OCI-LY7 (cell line): Measurements from ENCODE around the gene SGO1. TPM values are rescaled to one million over a fixed set of nuclear protein-coding genes. Genes with fewer than 3 reads are reported as not detected.
"Not testable (repeated sequence)": the region's sequence is repeated elsewhere in the genome, so short reads cannot be mapped to it uniquely, and the experiment has no call there.

Source experiments
- BruUV-seq: library from RNA; stranded (reverse); fragments of 400-500 nt; replicated peaks from 2 replicates; lab custom pipeline; 2021; lab: Mats Ljungman, UMichigan
- CTCF ChIA-PET: fragments of 300-600 bp; sonication (Branson Sonifier 250); formaldehyde crosslinking; loops from one replicate; lab custom pipeline; 2022; ENCODE audit warnings: antibody characterized with exemption; ENCODE audit not compliant: unreplicated experiment; lab: Charles Lee
- POLR2A ChIA-PET: fragments of 300-600 bp; sonication (Branson Sonifier 250); formaldehyde crosslinking; loops from one replicate; lab custom pipeline; 2022; ENCODE audit warnings: antibody characterized with exemption; lab: Charles Lee
- DNase-seq: peaks from one replicate; pipeline ENCODE4 v3.0.0-alpha.2; 2015; ENCODE audit warnings: low spot score
- H2AFZ ChIP-seq: fragments of 200-600 bp; sonication (generic), shearing (Covaris generic); 2 replicates; pipeline ENCODE4 v1.6.1; 2014; ENCODE audit warnings: mild to moderate bottlenecking, antibody characterized with exemption, low read length, moderate library complexity
- H3K27ac ChIP-seq: fragments of 200-600 bp; sonication (generic); 2 replicates; pipeline ENCODE4 v1.5.1; 2014; ENCODE audit warnings: mixed run types, low read depth, mild to moderate bottlenecking, moderate library complexity, low read length, inconsistent platforms; ENCODE audit not compliant: poor library complexity, severe bottlenecking
- H3K36me3 ChIP-seq: fragments of 200-600 bp; sonication (generic); 2 replicates; pipeline ENCODE4 v1.6.1; 2014; ENCODE audit warnings: mild to moderate bottlenecking, antibody characterized with exemption, low read length, moderate library complexity, mixed read lengths; ENCODE audit not compliant: insufficient read depth
- H3K4me1 ChIP-seq: fragments of 200-600 bp; sonication (generic); 2 replicates; pipeline ENCODE4 v1.5.1; 2014; ENCODE audit warnings: mild to moderate bottlenecking, low read length; ENCODE audit not compliant: insufficient read depth, poor library complexity, severe bottlenecking
- H3K4me2 ChIP-seq: fragments of 200-600 bp; sonication (generic); 2 replicates; pipeline ENCODE4 v1.6.1; 2014; ENCODE audit warnings: mild to moderate bottlenecking, low read length
- H3K4me3 ChIP-seq: fragments of 200-600 bp; sonication (generic); 2 replicates; pipeline ENCODE4 v1.5.1; 2014; ENCODE audit warnings: mild to moderate bottlenecking, low read depth, low read length; ENCODE audit not compliant: poor library complexity, severe bottlenecking
- H3K79me2 ChIP-seq: fragments of 200-600 bp; sonication (generic); 2 replicates; pipeline ENCODE4 v1.6.1; 2016; ENCODE audit warnings: low read depth, mild to moderate bottlenecking, low read length, moderate library complexity, mixed read lengths; ENCODE audit not compliant: insufficient read depth
- H3K9me2 ChIP-seq: fragments of 200-600 bp; sonication (generic); 2 replicates; pipeline ENCODE4 v1.6.1; 2016; ENCODE audit warnings: mild to moderate bottlenecking, low read length, mixed read lengths; ENCODE audit not compliant: insufficient read depth
- H3K9me3 ChIP-seq: fragments of 200-600 bp; sonication (generic); 2 replicates; pipeline ENCODE4 v1.6.1; 2014; ENCODE audit warnings: mild to moderate bottlenecking, mixed run types, low read length, mixed read lengths
- H4K20me1 ChIP-seq: fragments of 200-600 bp; sonication (generic); 2 replicates; pipeline ENCODE4 v1.6.1; 2014; ENCODE audit warnings: mild to moderate bottlenecking, antibody characterized with exemption, low read length, moderate library complexity, mixed read lengths; ENCODE audit not compliant: insufficient read depth
- CTCF ChIP-seq: fragments of 200-600 bp; sonication (generic); conservative IDR thresholded peaks from 2 replicates; pipeline ENCODE4 v1.5.1; 2014; ENCODE audit warnings: mild to moderate bottlenecking, antibody characterized with exemption, low read length, moderate library complexity, mixed read lengths
- EZH2phosphoT487 ChIP-seq: fragments of 200-600 bp; sonication (generic); IDR thresholded peaks from 2 replicates; pipeline ENCODE4 v1.6.1; 2018; ENCODE audit warnings: low read depth, borderline replicate concordance, mild to moderate bottlenecking, mixed run types, antibody characterized with exemption, low read length, moderate library complexity, mixed read lengths
- intact Hi-C: fragments of 100-400 bp; cut with micrococcal nuclease; formaldehyde crosslinking; loops from one replicate; pipeline ENCODE4 v1.10.0; 2022; ENCODE audit not compliant: unreplicated experiment
- total RNA-seq, 2 experiments: library from RNA; depleted of rRNA in 1 of 2; stranded (reverse); fragments of >200 nt in 1 of 2; shearing (Covaris generic) in 1 of 2; gene quantifications; 2 replicates each; pipeline ENCODE4 v1.2.3, GENCODE V29; 2014 to 2022

Gene SGO1
- total RNA-seq, 2 experiments from 2014 or later = 27.6 to 38.8 TPM

GRCh38 chr3:20222274-20222673, 36.3 kb upstream of the SGO1 start:
- intact Hi-C loops = no loop called here
- no peaks in the 10 kb centered on the region for H4K20me1 ChIP-seq
- CTCF ChIA-PET = no interaction called here

GRCh38 chr3:20218215-20218614, 32.2 kb upstream of the SGO1 start:
- Histone ChIP-seq H3K79me2 (no peaks in the 10 kb centered on the region), H3K4me2 (no peak overlapping the region), H3K4me3 (no peak overlapping the region), H4K20me1 (no peaks in the 10 kb centered on the region), H2AFZ (no peak overlapping the region), H3K4me1 (no peaks in the 10 kb centered on the region), H3K9me3 (no peaks in the 10 kb centered on the region), H3K36me3 (no peaks in the 10 kb centered on the region), H3K27ac (no peak overlapping the region), H3K9me2 (no peaks in the 10 kb centered on the region)
- no peak for DNase-seq
- intact Hi-C loops = no loop called here
- CTCF ChIA-PET = no interaction called here
- BruUV-seq = no TSS peak
- TF ChIP-seq CTCF = no peak
- TF ChIP-seq EZH2phosphoT487 = no peak
- POLR2A ChIA-PET = no interaction called here

More at GRCh38 chr3:20222274-20222673, 36.3 kb upstream of the SGO1 start:
- DNase-seq = no peak
- no peak for TF ChIP-seq CTCF
- no peak for TF ChIP-seq EZH2phosphoT487
- POLR2A ChIA-PET = interaction anchor here (1.1 to 1.2 kb wide), 2 partner anchors 17 to 24 kb away, joined by 3 to 5 read pairs; no protein-coding TSS in a partner anchor
- no peak overlapping the region for H3K4me2 ChIP-seq
- no peaks in the 10 kb centered on the region for H3K9me2 ChIP-seq
- no peaks in the 10 kb centered on the region for H3K4me1 ChIP-seq
- H3K79me2 ChIP-seq = no peaks in the 10 kb centered on the region
- no TSS peak for BruUV-seq
- H3K27ac ChIP-seq = no peak overlapping the region
- H2AFZ ChIP-seq = no peak overlapping the region
- no peaks in the 10 kb centered on the region for H3K36me3 ChIP-seq
- no peaks in the 10 kb centered on the region for H3K9me3 ChIP-seq
- no peak overlapping the region for H3K4me3 ChIP-seq

- no peak overlapping the region for H2AFZ ChIP-seq
- TF ChIP-seq CTCF (no peak), EZH2phosphoT487 (no peak)
- H3K4me2 ChIP-seq = no peak overlapping the region
- CTCF ChIA-PET = no interaction called here
- DNase-seq = no peak
- no peaks in the 10 kb centered on the region for H3K9me2 ChIP-seq
- POLR2A ChIA-PET = no interaction called here
- no peak overlapping the region for H3K4me3 ChIP-seq
- H3K27ac ChIP-seq = no peak overlapping the region
- H4K20me1 ChIP-seq = no peaks in the 10 kb centered on the region
- intact Hi-C loops = no loop called here
- no peaks in the 10 kb centered on the region for H3K79me2 ChIP-seq
- H3K9me3 ChIP-seq = no peaks in the 10 kb centered on the region
- H3K36me3 ChIP-seq = no peaks in the 10 kb centered on the region
- H3K4me1 ChIP-seq = no peaks in the 10 kb centered on the region
- BruUV-seq = no TSS peak
These were observed 29.6 kb upstream of the SGO1 start for GRCh38 chr3:20215636-20216035.

GRCh38 chr3:20213491-20213890, 27.5 kb upstream of the SGO1 start:
- H4K20me1 ChIP-seq, H3K27ac ChIP-seq, H3K9me3 ChIP-seq, H3K4me3 ChIP-seq, H2AFZ ChIP-seq, intact Hi-C loops, CTCF ChIA-PET, H3K36me3 ChIP-seq, H3K79me2 ChIP-seq, BruUV-seq, DNase-seq, H3K4me1 ChIP-seq, H3K4me2 ChIP-seq, H3K9me2 ChIP-seq: not testable (repeated sequence)
- POLR2A ChIA-PET = interaction anchor here (0.7 kb wide), 1 partner anchor 21 kb away, joined by 6 read pairs; no protein-coding TSS in a partner anchor
